Cardiac fibroblast (primary cell): ENCODE measurements around the gene NSFL1C.
A peak's percentile ranks its signal among the peaks of the same experiment; 100 is the strongest.

Experiments
- DNase-seq, 2 donors: peaks; one replicate each; pipeline versions ENCODE4 v3.0.0 to v3.0.0-alpha.2; 2010; ENCODE audit warnings: low read depth in 2 of 2
- H3K4me3 ChIP-seq, 2 donors: replicated peaks in 1 of 2; 1 replicate in 1 of 2; 2 replicates in 1 of 2; pipeline ENCODE4 v1.5.1; 2011; ENCODE audit warnings: low read depth in 2 of 2, low read length in 2 of 2, mild to moderate bottlenecking in 2 of 2, moderate library complexity in 1 of 2
- CTCF ChIP-seq: IDR thresholded peaks from one replicate; pipeline ENCODE4 v1.5.1; 2011; ENCODE audit warnings: low read depth, mild to moderate bottlenecking, low read length, inconsistent platforms

The NSFL1C gene

GRCh38 chr20:1474325-1474724 lies 7.7 kb upstream of the NSFL1C start:
- DNase-seq = no peak
- TF ChIP-seq CTCF = no peak
- H3K4me3 ChIP-seq = no peak overlapping the region

GRCh38 chr20:1473246-1474220 lies 6.9 kb upstream of the NSFL1C start:
- no peak for TF ChIP-seq CTCF
- DNase-seq = no peak
- H3K4me3 ChIP-seq = no peak overlapping the region

- H3K4me3 ChIP-seq = no peak overlapping the region
- no peak for TF ChIP-seq CTCF
These were observed 6.1 kb upstream of the NSFL1C start for GRCh38 chr20:1472556-1473245.

GRCh38 chr20:1471242-1471641 lies 4.6 kb upstream of the NSFL1C start:
- no peak for DNase-seq
- no peak overlapping the region for H3K4me3 ChIP-seq
- no peak for TF ChIP-seq CTCF

More at GRCh38 chr20:1472556-1473245, 6.1 kb upstream of the NSFL1C start:
- no peak for DNase-seq

GRCh38 chr20:1469925-1470571 lies 3.4 kb upstream of the NSFL1C start:
- TF ChIP-seq CTCF = peak; percentile 78
- no peak overlapping the region for H3K4me3 ChIP-seq

GRCh38 chr20:1469306-1469905 lies 2.8 kb upstream of the NSFL1C start:
- H3K4me3 ChIP-seq = peak overlapping the region in 1 of 2 donors; percentile 15
- TF ChIP-seq CTCF = no peak
- DNase-seq = no peak

More at GRCh38 chr20:1469925-1470571, 3.4 kb upstream of the NSFL1C start:
- peak; percentile 99 to 100 for DNase-seq
